SK-N-SH treated with all-trans-retinoic acid at 6 μM for 48 hours (cell line): ENCODE measurements around the gene FMOD.

Source experiments
- ATAC-seq: fragments of 200-7000 bp; cut with Tn5 transposase; 3 replicates; pipeline ENCODE4 v1.9.1; 2020; ENCODE audit warnings: mild to moderate bottlenecking, moderate library complexity
- BACH2 ChIP-seq: fragments of 250-450 bp; sonication (Bioruptor Pico); IDR thresholded peaks from 2 replicates; pipeline ENCODE4 v1.9.0; 2021; ENCODE audit warnings: mild to moderate bottlenecking, borderline replicate concordance
- CSDC2 ChIP-seq: fragments of 250-450 bp; sonication (Bioruptor Pico); IDR thresholded peaks from 2 replicates; pipeline ENCODE4 v1.5.0; 2020; ENCODE audit warnings: mild to moderate bottlenecking, moderate library complexity
- ESRRG ChIP-seq: fragments of 250-450 bp; sonication (Bioruptor Pico); IDR thresholded peaks from 2 replicates; pipeline ENCODE4 v1.6.1; 2021; ENCODE audit warnings: mild to moderate bottlenecking
- GLIS3 ChIP-seq: fragments of 250-450 bp; sonication (Bioruptor Pico); IDR thresholded peaks from 2 replicates; pipeline ENCODE4 v1.5.0; 2020; ENCODE audit warnings: mild to moderate bottlenecking, moderate library complexity
- ISL1 ChIP-seq: fragments of 250-450 bp; sonication (Bioruptor Pico); IDR thresholded peaks from 2 replicates; pipeline ENCODE4 v2.1.2; 2022; ENCODE audit warnings: mild to moderate bottlenecking, moderate library complexity
- OSR1 ChIP-seq: fragments of 250-450 bp; sonication (Bioruptor Pico); IDR thresholded peaks from 2 replicates; pipeline ENCODE4 v1.8.0; 2022; ENCODE audit warnings: moderate library complexity, mild to moderate bottlenecking, inconsistent platforms
- PPARA ChIP-seq: fragments of 250-450 bp; sonication (Bioruptor Pico); IDR thresholded peaks from 2 replicates; pipeline ENCODE4 v1.5.0; 2020; ENCODE audit warnings: mild to moderate bottlenecking, borderline replicate concordance
- RARB ChIP-seq: fragments of 250-450 bp; sonication (Bioruptor Pico); IDR thresholded peaks from 2 replicates; pipeline ENCODE4 v1.8.0; 2021; ENCODE audit warnings: mild to moderate bottlenecking, moderate library complexity
- SNAI2 ChIP-seq: fragments of 250-450 bp; sonication (Bioruptor Pico); IDR thresholded peaks from 2 replicates; pipeline ENCODE4 v1.5.0; 2020; ENCODE audit warnings: mild to moderate bottlenecking, moderate library complexity
- TCF4 ChIP-seq: fragments of 250-450 bp; sonication (Bioruptor Pico); IDR thresholded peaks from 2 replicates; pipeline ENCODE4 v1.8.0; 2021; ENCODE audit warnings: mild to moderate bottlenecking, moderate library complexity, borderline replicate concordance
- TOX ChIP-seq: fragments of 250-450 bp; sonication (Bioruptor Pico); IDR thresholded peaks from 2 replicates; pipeline ENCODE4 v1.8.0; 2021; ENCODE audit warnings: mild to moderate bottlenecking, moderate library complexity, borderline replicate concordance
- ZC3H10 ChIP-seq: fragments of 250-450 bp; sonication (Bioruptor Pico); IDR thresholded peaks from 2 replicates; pipeline ENCODE4 v1.5.1; 2021; ENCODE audit warnings: mild to moderate bottlenecking, moderate library complexity
- ZFP3 ChIP-seq: fragments of 250-450 bp; sonication (Bioruptor Pico); IDR thresholded peaks from 2 replicates; pipeline ENCODE4 v1.5.0; 2020; ENCODE audit warnings: mild to moderate bottlenecking, moderate library complexity
- ZFP30 ChIP-seq: fragments of 450-650 bp; formaldehyde crosslinking; IDR thresholded peaks from 2 replicates; pipeline ENCODE4 v1.5.0; 2022; ENCODE audit warnings: mild to moderate bottlenecking, moderate library complexity
- ZNF565 ChIP-seq: fragments of 450-650 bp; formaldehyde crosslinking; conservative IDR thresholded peaks from 2 replicates; pipeline ENCODE4 v1.5.0; 2020; ENCODE audit warnings: low read depth, mild to moderate bottlenecking, moderate library complexity
- ZNF70 ChIP-seq: fragments of 450-650 bp; formaldehyde crosslinking; IDR thresholded peaks from 2 replicates; pipeline ENCODE4 v1.5.0; 2020; ENCODE audit warnings: mild to moderate bottlenecking, moderate library complexity
- ZNF8 ChIP-seq: fragments of 450-650 bp; formaldehyde crosslinking; IDR thresholded peaks from 2 replicates; pipeline ENCODE4 v1.5.0; 2020; ENCODE audit warnings: mild to moderate bottlenecking, moderate library complexity
- TF ChIP-seq, protein P1 (sequence below): fragments of 250-450 bp; sonication (Bioruptor Pico); IDR thresholded peaks from 2 replicates; pipeline ENCODE4 v1.5.1; 2021; ENCODE audit warnings: mild to moderate bottlenecking, moderate library complexity
- TF ChIP-seq, protein P2 (sequence below): fragments of 250-450 bp; sonication (Bioruptor Pico); IDR thresholded peaks from 2 replicates; pipeline ENCODE4 v1.8.0; 2021; ENCODE audit warnings: low read depth, mild to moderate bottlenecking, moderate library complexity, borderline replicate concordance
- TF ChIP-seq, protein P3 (sequence below): fragments of 250-450 bp; sonication (Bioruptor Pico); IDR thresholded peaks from 2 replicates; pipeline ENCODE4 v1.8.0; 2020; ENCODE audit warnings: mild to moderate bottlenecking, moderate library complexity, borderline replicate concordance
- TF ChIP-seq, protein P4 (sequence below): fragments of 250-450 bp; sonication (Bioruptor Pico); IDR thresholded peaks from 2 replicates; pipeline ENCODE4 v1.5.1; 2020; ENCODE audit warnings: low read depth, mild to moderate bottlenecking, moderate library complexity
- TF ChIP-seq, protein P5 (sequence below): fragments of 250-450 bp; sonication (Bioruptor Pico); IDR thresholded peaks from 2 replicates; pipeline ENCODE4 v1.5.0; 2020; ENCODE audit warnings: mild to moderate bottlenecking, moderate library complexity

The FMOD gene

DNA sequence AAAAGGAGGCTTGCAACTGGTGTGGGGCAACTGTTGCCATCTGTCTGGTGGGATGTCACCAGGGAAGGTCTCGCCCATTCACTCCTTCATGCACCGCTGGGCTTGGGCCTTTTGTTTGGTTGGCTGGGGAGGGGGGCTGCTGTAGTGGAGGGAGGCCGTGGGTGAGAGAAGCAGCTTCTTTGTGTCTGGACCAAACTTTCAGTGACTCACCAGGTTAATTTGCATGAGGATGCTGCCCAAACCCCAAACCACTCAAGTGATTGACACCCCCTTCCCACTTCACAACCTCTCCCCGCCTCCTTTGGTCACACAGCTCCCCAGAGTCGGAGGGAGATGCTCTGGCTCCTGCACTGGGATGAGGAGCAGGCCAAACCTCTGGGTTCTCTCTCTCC, 25.9 kb downstream of the FMOD start:
- ATAC-seq: no peak
- TF ChIP-seq ZFP3 (CRISPR knock-in tag) (no peak), TCF4 (CRISPR knock-in tag) (no peak), ZNF565 (CRISPR knock-in tag) (no peak), RARB (no peak), GLIS3 (CRISPR knock-in tag) (no peak), ZNF8 (CRISPR knock-in tag) (no peak), ESRRG (CRISPR knock-in tag) (no peak), CSDC2 (CRISPR knock-in tag) (no peak), ZFP30 (CRISPR knock-in tag) (no peak), BACH2 (CRISPR knock-in tag) (no peak), PPARA (CRISPR knock-in tag) (no peak), ZNF70 (CRISPR knock-in tag) (no peak), SNAI2 (CRISPR knock-in tag) (no peak), OSR1 (CRISPR knock-in tag) (no peak), TOX (CRISPR knock-in tag) (no peak)
- TF ChIP-seq, protein P1, sequence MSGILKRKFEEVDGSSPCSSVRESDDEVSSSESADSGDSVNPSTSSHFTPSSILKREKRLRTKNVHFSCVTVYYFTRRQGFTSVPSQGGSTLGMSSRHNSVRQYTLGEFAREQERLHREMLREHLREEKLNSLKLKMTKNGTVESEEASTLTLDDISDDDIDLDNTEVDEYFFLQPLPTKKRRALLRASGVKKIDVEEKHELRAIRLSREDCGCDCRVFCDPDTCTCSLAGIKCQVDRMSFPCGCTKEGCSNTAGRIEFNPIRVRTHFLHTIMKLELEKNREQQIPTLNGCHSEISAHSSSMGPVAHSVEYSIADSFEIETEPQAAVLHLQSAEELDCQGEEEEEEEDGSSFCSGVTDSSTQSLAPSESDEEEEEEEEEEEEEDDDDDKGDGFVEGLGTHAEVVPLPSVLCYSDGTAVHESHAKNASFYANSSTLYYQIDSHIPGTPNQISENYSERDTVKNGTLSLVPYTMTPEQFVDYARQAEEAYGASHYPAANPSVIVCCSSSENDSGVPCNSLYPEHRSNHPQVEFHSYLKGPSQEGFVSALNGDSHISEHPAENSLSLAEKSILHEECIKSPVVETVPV (CRISPR knock-in tag): no peak
- TF ChIP-seq, protein P2, sequence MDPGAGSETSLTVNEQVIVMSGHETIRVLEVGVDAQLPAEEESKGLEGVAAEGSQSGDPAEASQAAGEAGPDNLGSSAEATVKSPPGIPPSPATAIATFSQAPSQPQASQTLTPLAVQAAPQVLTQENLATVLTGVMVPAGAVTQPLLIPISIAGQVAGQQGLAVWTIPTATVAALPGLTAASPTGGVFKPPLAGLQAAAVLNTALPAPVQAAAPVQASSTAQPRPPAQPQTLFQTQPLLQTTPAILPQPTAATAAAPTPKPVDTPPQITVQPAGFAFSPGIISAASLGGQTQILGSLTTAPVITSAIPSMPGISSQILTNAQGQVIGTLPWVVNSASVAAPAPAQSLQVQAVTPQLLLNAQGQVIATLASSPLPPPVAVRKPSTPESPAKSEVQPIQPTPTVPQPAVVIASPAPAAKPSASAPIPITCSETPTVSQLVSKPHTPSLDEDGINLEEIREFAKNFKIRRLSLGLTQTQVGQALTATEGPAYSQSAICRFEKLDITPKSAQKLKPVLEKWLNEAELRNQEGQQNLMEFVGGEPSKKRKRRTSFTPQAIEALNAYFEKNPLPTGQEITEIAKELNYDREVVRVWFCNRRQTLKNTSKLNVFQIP (CRISPR knock-in tag): no peak
- TF ChIP-seq, protein P3, sequence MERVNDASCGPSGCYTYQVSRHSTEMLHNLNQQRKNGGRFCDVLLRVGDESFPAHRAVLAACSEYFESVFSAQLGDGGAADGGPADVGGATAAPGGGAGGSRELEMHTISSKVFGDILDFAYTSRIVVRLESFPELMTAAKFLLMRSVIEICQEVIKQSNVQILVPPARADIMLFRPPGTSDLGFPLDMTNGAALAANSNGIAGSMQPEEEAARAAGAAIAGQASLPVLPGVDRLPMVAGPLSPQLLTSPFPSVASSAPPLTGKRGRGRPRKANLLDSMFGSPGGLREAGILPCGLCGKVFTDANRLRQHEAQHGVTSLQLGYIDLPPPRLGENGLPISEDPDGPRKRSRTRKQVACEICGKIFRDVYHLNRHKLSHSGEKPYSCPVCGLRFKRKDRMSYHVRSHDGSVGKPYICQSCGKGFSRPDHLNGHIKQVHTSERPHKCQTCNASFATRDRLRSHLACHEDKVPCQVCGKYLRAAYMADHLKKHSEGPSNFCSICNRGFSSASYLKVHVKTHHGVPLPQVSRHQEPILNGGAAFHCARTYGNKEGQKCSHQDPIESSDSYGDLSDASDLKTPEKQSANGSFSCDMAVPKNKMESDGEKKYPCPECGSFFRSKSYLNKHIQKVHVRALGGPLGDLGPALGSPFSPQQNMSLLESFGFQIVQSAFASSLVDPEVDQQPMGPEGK (CRISPR knock-in tag): no peak
- TF ChIP-seq, protein P4, sequence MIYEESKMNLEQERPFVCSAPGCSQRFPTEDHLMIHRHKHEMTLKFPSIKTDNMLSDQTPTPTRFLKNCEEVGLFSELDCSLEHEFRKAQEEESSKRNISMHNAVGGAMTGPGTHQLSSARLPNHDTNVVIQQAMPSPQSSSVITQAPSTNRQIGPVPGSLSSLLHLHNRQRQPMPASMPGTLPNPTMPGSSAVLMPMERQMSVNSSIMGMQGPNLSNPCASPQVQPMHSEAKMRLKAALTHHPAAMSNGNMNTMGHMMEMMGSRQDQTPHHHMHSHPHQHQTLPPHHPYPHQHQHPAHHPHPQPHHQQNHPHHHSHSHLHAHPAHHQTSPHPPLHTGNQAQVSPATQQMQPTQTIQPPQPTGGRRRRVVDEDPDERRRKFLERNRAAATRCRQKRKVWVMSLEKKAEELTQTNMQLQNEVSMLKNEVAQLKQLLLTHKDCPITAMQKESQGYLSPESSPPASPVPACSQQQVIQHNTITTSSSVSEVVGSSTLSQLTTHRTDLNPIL: no peak

DNA sequence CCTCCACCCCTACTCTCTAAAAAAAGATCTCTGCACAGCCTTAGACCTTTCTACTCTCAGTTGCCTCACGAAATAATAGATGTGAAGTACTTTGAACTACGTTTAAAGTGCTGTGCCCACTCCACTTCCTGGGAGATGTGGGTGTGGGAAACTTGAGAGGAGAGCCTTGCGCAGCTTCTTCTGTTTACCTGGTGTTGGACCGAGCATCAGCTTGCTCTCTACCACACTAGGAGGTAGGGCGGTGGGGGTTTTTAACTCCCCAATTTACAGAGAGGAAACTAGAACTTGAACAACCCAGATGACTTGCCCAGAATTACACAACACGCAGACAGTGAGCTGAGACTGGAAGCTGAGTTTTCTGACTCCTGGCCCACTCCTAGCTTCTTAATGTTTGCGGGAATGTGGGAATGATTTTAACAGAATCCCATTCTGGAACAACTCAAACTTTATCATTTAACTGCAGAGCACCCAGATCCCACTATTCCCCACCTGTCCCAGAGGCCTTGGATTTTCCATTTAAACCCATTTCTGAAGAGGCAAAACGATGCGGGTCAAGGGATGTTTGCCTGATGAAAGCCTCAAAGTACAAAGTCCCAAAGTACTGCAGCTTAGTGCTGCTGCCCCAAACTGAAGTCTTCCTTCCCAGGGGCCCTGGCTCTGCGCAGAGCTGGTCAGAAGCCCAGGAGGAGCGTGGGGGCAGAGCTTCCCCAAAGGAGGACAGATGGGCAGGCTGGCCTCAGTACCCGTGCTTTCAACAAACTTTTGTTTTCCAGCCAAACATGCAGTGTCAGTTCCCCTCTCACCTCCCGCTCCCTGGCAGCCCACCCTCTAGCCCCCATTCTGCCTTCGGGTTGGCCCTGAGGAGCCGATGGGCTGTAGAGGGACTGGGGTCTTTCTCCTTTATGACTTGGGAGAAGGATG, 26.6 kb downstream of the FMOD start:
- no peak for ATAC-seq
- TF ChIP-seq ZC3H10 (CRISPR knock-in tag) (no peak), ZNF565 (CRISPR knock-in tag) (no peak), ISL1 (CRISPR knock-in tag) (no peak), SNAI2 (CRISPR knock-in tag) (no peak), BACH2 (CRISPR knock-in tag) (no peak), ESRRG (CRISPR knock-in tag) (no peak), PPARA (CRISPR knock-in tag) (no peak), GLIS3 (CRISPR knock-in tag) (no peak), CSDC2 (CRISPR knock-in tag) (no peak), OSR1 (CRISPR knock-in tag) (no peak), RARB (no peak)
- TF ChIP-seq, protein P3 (CRISPR knock-in tag): no peak
- TF ChIP-seq, protein P4: no peak
- TF ChIP-seq, protein P5, sequence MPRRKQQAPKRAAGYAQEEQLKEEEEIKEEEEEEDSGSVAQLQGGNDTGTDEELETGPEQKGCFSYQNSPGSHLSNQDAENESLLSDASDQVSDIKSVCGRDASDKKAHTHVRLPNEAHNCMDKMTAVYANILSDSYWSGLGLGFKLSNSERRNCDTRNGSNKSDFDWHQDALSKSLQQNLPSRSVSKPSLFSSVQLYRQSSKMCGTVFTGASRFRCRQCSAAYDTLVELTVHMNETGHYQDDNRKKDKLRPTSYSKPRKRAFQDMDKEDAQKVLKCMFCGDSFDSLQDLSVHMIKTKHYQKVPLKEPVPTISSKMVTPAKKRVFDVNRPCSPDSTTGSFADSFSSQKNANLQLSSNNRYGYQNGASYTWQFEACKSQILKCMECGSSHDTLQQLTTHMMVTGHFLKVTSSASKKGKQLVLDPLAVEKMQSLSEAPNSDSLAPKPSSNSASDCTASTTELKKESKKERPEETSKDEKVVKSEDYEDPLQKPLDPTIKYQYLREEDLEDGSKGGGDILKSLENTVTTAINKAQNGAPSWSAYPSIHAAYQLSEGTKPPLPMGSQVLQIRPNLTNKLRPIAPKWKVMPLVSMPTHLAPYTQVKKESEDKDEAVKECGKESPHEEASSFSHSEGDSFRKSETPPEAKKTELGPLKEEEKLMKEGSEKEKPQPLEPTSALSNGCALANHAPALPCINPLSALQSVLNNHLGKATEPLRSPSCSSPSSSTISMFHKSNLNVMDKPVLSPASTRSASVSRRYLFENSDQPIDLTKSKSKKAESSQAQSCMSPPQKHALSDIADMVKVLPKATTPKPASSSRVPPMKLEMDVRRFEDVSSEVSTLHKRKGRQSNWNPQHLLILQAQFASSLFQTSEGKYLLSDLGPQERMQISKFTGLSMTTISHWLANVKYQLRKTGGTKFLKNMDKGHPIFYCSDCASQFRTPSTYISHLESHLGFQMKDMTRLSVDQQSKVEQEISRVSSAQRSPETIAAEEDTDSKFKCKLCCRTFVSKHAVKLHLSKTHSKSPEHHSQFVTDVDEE (CRISPR knock-in tag): no peak
- TF ChIP-seq, protein P1 (CRISPR knock-in tag): no peak
